GM23248 (cell line): Measurements from ENCODE around the gene DMRTA2. TPM values are rescaled to one million over a fixed set of nuclear protein-coding genes. Genes with fewer than 3 reads are reported as not detected.

ENCODE experiments used
- DNase-seq: peaks from one replicate; pipeline ENCODE4 v3.0.0-alpha.2; 2015
- H2AFZ ChIP-seq: fragments of 200-600 bp; sonication (generic); 2 replicates; pipeline ENCODE4 v1.6.1; 2016; ENCODE audit warnings: antibody characterized with exemption
- H3F3A ChIP-seq: fragments of 200-600 bp; sonication (generic); 2 replicates; pipeline ENCODE4 v1.6.1; 2016; ENCODE audit warnings: mild to moderate bottlenecking, antibody characterized with exemption, mixed run types; ENCODE audit not compliant: insufficient read depth
- H3K27ac ChIP-seq: fragments of 200-600 bp; sonication (generic); 2 replicates; pipeline ENCODE4 v1.5.1; 2016; ENCODE audit warnings: mild to moderate bottlenecking
- H3K27me3 ChIP-seq: fragments of 200-600 bp; sonication (generic); replicated peaks from 2 replicates; pipeline ENCODE4 v1.6.1; 2016; ENCODE audit warnings: mild to moderate bottlenecking; ENCODE audit not compliant: insufficient read depth
- H3K36me3 ChIP-seq: fragments of 200-600 bp; sonication (generic); 2 replicates; pipeline ENCODE4 v1.6.1; 2016; ENCODE audit warnings: low read depth, mild to moderate bottlenecking
- H3K4me1 ChIP-seq: fragments of 200-600 bp; sonication (generic); 2 replicates; pipeline ENCODE4 v1.6.1; 2016; ENCODE audit warnings: mild to moderate bottlenecking; ENCODE audit not compliant: insufficient read depth
- H3K4me2 ChIP-seq: fragments of 200-600 bp; sonication (generic); one replicate; pipeline ENCODE4 v1.6.1; 2016; ENCODE audit warnings: mild to moderate bottlenecking; ENCODE audit not compliant: unreplicated experiment
- H3K4me3 ChIP-seq: fragments of 200-600 bp; sonication (generic); 2 replicates; pipeline ENCODE4 v1.5.1; 2016; ENCODE audit warnings: mild to moderate bottlenecking
- H3K79me2 ChIP-seq: fragments of 200-600 bp; sonication (generic); 2 replicates; pipeline ENCODE4 v1.6.1; 2016; ENCODE audit warnings: mild to moderate bottlenecking; ENCODE audit not compliant: insufficient read depth
- H3K9ac ChIP-seq: fragments of 200-600 bp; sonication (generic); 2 replicates; pipeline ENCODE4 v1.6.1; 2016; ENCODE audit warnings: mild to moderate bottlenecking
- H3K9me2 ChIP-seq: fragments of 200-600 bp; sonication (generic); 2 replicates; pipeline ENCODE4 v1.6.1; 2016; ENCODE audit warnings: mixed run types, mild to moderate bottlenecking, moderate library complexity; ENCODE audit not compliant: insufficient read depth
- H3K9me3 ChIP-seq: fragments of 200-600 bp; sonication (generic); one replicate; pipeline ENCODE4 v1.6.1; 2017; ENCODE audit warnings: low read depth
- H4K20me1 ChIP-seq: fragments of 200-600 bp; sonication (generic); 2 replicates; pipeline ENCODE4 v1.6.0; 2016; ENCODE audit not compliant: insufficient read depth
- EZH2 ChIP-seq: fragments of 200-600 bp; sonication (generic); IDR thresholded peaks from 2 replicates; pipeline ENCODE4 v1.6.1; 2018; ENCODE audit warnings: antibody characterized with exemption, mild to moderate bottlenecking; ENCODE audit not compliant: insufficient read depth, poor library complexity, severe bottlenecking
- EZH2phosphoT487 ChIP-seq: fragments of 200-600 bp; sonication (generic); IDR thresholded peaks from 2 replicates; pipeline ENCODE4 v1.6.1; 2018; ENCODE audit warnings: antibody characterized with exemption, moderate library complexity, mild to moderate bottlenecking, low read depth; ENCODE audit not compliant: insufficient read depth
- WGBS, 2 experiments: methylation state at CpG; one replicate each; pipeline ENCODE4 v1.1.6; 2015 to 2017; ENCODE audit warnings: low lambda C conversion rate in 2 of 2, low coverage in 1 of 2; ENCODE audit errors: missing lambda C conversion rate in 2 of 2; 5-methylcytosine and 5-hydroxymethylcytosine counted together
- in situ Hi-C: fragments of 300-500 bp; cut with MboI; formaldehyde crosslinking; loops from 2 replicates; pipeline ENCODE4 v1.15.0; 2020
- polyA plus RNA-seq: library from polyadenylated mRNA; unstranded; fragments of >200 nt; fragmentation: Nextera tagmentation; extraction: Ambion mirVana; gene quantifications from 2 replicates; pipeline ENCODE4 v1.2.1, GENCODE V29; 2016
- total RNA-seq: library from RNA; depleted of rRNA; stranded (reverse); fragments of >200 nt; shearing (Covaris generic); gene quantifications from 2 replicates; pipeline ENCODE4 v1.2.3, GENCODE V29; 2014

The DMRTA2 gene
- total and polyA plus RNA-seq, 2 experiments from 2014 or later, result not detected

DNA sequence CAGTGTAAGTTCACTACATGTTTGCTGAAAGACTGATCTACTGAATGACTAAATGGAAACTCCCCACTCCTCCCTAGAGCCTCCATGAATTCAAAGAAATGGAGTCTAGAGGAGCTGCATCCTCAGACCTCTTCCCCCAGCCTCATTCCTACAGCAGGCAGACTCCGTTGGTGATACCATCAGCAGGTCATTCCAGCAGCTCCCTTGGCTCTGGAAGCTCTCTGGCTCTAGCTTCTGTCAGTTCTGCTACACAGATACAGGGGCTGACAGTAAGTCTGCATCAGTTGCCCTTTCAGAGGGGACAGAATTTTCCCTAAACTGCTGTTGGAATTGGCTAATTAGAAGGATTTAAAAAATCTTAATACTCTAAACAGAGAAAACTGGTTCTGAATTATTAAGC is 31.7 kb upstream of the DMRTA2 start:
- Histone ChIP-seq H3K9ac (no peak overlapping the region), H3K4me3 (no peak overlapping the region), H3K4me2 (no peak overlapping the region), H3K4me1 (no peaks in the 10 kb centered on the region), H3K79me2 (no peaks in the 10 kb centered on the region), H3K9me3 (no peaks in the 10 kb centered on the region), H3K36me3 (no peaks in the 10 kb centered on the region), H4K20me1 (no peaks in the 10 kb centered on the region), H3K9me2 (no peaks in the 10 kb centered on the region), H3K27me3 (no peaks in the 10 kb centered on the region), H2AFZ (no peak overlapping the region), H3K27ac (no peak overlapping the region), H3F3A (no peaks in the 10 kb centered on the region)
- DNase-seq, result no peak
- TF ChIP-seq EZH2phosphoT487, result no peak
- TF ChIP-seq EZH2, result no peak
- 100% methylated on average over 1 of the region's 1 CpG for WGBS, 2 experiments
- in situ Hi-C loops, result no loop called here

DNA sequence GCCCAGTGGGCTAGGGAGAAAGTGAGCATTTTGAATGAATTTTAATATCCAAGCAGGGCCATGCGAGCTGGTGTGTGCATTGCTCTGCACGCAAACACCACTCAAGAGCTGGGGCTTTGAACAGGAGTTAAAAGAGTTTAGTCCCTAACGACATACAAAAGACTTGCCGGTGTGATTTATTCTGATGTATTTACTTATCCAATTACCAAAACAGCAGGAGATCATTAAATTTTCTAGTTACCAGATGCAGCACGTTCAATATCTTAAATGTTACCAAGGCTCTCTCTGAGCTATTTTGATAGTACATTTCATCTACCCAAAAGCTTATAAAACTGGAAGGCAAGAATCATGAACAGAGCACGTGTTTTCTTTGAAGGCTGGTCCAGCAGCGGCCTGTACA is 30.0 kb upstream of the DMRTA2 start:
- Histone ChIP-seq H3K36me3 (no peaks in the 10 kb centered on the region), H3K9ac (no peak overlapping the region), H2AFZ (no peak overlapping the region), H4K20me1 (no peaks in the 10 kb centered on the region), H3K4me3 (no peak overlapping the region), H3K9me2 (no peaks in the 10 kb centered on the region), H3K27me3 (no peaks in the 10 kb centered on the region), H3F3A (no peaks in the 10 kb centered on the region), H3K4me2 (no peak overlapping the region), H3K27ac (no peak overlapping the region), H3K79me2 (no peaks in the 10 kb centered on the region), H3K4me1 (no peaks in the 10 kb centered on the region), H3K9me3 (no peaks in the 10 kb centered on the region)
- TF ChIP-seq EZH2phosphoT487 (no peak), EZH2 (no peak)
- in situ Hi-C loops, result no loop called here
- WGBS, 2 experiments, result 70 to 72% methylated on average over 7 of the region's 7 CpGs
- DNase-seq, result no peak

DNA sequence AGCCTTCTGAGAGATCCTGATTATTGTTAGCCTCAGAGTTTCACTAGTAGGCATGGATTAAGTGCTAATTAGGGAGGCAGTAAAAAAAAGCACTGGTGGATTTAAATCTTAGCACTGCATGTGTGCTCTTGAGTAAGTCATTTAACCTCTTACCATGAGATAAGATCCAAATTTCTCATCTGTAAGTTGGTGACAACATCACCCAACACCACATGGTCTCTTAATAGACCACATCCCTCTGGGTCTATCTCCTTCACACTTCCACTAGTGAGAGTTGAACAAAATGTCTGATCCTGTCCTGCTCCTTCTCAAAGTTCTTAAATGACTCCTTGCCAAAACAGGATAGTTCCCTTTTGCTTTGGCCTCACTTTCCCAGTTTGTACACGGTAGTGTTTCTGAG is 29.5 kb upstream of the DMRTA2 start:
- WGBS, 2 experiments, result 94 to 100% methylated on average over 1 of the region's 1 CpG
- Histone ChIP-seq H2AFZ (no peak overlapping the region), H3K4me1 (no peaks in the 10 kb centered on the region), H3K36me3 (no peaks in the 10 kb centered on the region), H3K9me3 (no peaks in the 10 kb centered on the region), H3K79me2 (no peaks in the 10 kb centered on the region), H3K9me2 (no peaks in the 10 kb centered on the region), H3K27me3 (no peaks in the 10 kb centered on the region), H3K4me3 (no peak overlapping the region), H4K20me1 (no peaks in the 10 kb centered on the region), H3K27ac (no peak overlapping the region), H3F3A (no peaks in the 10 kb centered on the region), H3K9ac (no peak overlapping the region), H3K4me2 (no peak overlapping the region)
- in situ Hi-C loops, result no loop called here
- TF ChIP-seq EZH2phosphoT487 (no peak), EZH2 (no peak)
- no peak for DNase-seq

DNA sequence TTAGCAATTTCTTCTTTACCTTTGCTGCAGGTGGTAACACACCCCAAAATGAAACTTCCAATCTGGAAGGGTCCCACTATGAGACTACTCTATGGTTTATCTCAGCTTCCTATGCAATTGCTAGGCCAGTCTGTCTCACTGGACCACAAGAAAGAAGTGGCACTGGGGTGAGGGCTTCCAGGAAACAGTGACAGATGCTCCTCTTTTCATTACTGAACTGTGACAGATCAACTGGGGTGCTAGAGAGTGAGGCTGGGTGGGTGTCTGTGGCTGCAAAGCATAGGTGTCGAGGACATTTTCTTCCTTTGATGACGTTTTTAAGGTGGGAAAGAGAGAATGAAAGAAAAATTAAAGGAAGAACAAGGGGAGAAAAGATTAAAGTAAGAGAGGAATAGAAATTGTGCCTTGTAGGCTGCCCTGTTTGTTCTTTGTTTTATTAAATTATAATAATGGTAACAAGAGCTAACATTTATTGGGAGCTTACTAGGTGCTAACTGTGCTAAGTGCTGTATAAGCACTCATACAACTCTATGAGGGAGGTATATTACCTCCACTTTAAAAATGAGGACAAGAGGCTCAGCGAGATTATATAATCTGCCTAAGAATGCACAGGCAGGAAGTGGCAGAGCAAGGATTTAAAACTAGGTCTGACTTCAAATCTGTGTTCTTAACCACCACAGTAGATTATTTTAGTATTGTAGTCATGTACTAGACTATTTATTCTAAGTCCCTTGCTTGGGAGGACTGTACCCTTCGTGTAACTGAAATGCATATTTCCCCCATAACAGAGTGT is 27.8 kb upstream of the DMRTA2 start:
- no peaks in the 10 kb centered on the region for H4K20me1 ChIP-seq
- WGBS, 2 experiments, result 92 to 98% methylated on average over 4 of the region's 4 CpGs
- no peaks in the 10 kb centered on the region for H3K9me3 ChIP-seq
- H3K36me3 ChIP-seq, result no peaks in the 10 kb centered on the region
- H3K4me1 ChIP-seq, result no peaks in the 10 kb centered on the region
- in situ Hi-C loops, result no loop called here
- no peak for TF ChIP-seq EZH2
- no peak for TF ChIP-seq EZH2phosphoT487
- no peaks in the 10 kb centered on the region for H3F3A ChIP-seq
- H3K4me2 ChIP-seq, result no peak overlapping the region
- H3K9me2 ChIP-seq, result no peaks in the 10 kb centered on the region
- H3K4me3 ChIP-seq, result no peak overlapping the region
- no peaks in the 10 kb centered on the region for H3K27me3 ChIP-seq
- H3K79me2 ChIP-seq, result no peaks in the 10 kb centered on the region
- no peak overlapping the region for H3K27ac ChIP-seq
- no peak overlapping the region for H2AFZ ChIP-seq
- no peak overlapping the region for H3K9ac ChIP-seq
- no peak for DNase-seq
